ENCODE data around the gene DDX24.

DDX24 gene

DNA sequence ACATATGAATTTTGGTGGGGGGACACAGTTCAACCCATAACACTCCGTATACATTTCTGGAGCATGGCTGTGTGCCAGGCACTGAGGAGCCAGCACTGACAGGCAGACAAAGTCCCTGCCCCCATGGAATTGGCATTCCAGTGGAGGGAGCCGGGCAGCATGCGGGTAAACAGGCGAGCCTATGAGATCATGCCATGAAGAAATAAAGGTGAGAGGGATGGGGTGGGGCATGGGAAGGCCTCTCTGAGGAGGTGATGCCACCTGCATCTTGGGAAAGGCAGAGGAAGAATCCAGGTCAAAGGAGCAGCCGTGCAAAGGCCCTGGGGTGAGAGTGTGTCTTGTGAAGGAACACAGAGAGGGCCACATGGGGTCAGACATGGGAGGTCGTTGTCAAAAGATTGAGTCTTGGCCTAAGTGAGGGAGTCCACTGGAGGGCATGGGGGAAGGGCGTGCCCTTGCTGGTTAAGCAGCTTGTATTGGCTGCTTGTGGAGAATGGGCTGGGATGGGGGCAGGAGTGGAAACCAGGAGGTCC, 51.3 kb downstream of the DDX24 start:
- no peak for DNase-seq

DNA sequence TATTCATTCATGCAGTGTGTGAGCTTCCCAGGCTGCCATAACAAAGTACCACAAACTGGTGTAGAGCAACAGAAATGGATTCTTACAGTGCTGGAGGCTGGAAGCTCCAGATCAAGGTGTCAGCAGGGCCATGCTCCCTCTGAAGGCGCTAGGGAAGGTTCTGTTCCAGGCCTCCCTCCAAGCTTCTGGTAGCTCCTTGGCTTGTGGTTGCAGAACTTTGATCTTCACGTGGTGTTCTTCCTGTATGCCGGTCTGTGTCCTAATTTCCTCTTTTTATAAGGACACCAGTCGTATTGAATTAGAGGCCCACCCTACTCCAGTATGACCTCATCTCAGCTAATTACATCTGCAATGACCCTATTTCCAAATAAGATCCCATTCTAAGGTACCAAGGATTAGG, 51.7 kb downstream of the DDX24 start:
- DNase-seq, result no peak

DNA sequence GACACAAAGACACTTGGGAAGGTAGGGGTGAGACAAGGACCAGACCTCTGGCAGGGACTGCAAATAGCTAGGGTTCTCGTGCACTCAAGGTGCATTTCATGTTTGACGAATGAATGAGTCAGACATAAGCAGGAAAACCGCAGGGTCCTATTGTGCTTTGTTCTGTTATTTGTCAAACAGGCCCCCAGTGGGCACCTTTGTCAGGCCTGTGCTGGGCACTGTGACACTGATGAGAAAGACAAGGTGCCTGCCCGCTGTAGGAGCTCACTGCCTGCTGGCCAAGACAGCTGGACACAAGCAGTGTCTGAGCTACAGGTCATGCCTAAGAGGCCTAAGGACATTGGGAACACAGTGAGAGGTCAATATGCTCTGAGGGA, 52.6 kb downstream of the DDX24 start:
- no peak for DNase-seq

DNA sequence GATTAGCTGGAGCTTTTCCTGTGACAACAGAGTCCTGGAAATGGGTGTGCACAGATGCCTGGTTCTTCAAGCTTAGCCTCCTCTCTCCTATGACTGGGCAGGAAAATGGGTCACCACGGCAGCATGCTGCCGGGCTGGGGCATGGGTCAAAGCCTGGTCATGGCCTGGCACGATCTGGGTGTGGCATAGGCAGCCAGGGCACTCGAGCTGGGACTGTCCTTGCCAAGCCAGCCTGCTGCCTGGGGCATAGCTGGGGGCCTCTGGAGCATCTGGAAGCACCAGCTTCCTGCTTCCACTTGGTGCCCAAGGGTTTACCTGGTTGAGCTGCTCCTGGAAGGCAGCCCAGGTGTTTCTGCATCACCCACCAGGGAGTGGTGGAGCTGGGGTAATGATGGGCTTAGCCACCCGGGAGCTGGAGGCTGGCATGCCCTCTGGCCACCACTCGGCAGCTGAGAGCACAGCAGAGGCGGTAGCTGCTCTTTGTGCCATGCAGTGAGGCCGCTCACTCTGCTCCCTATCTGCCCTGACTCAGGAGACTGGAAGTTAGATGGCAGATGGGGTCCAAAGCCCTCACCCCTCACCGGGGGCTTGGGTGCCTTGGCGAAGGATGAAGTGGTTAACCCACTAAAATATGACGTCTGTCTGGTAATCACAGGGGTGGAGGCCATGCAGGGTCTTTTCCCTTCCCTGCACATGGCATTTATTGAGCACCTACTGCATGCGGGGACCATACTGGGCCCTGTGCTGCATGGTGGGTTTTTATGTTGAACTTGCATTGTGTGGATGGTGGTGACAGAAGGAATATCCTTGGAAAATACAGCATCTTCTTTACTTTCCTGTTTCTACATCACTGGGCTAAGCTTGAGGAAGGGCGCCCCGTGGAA, 53.2 kb downstream of the DDX24 start:
- DNase-seq, result no peak

DNA sequence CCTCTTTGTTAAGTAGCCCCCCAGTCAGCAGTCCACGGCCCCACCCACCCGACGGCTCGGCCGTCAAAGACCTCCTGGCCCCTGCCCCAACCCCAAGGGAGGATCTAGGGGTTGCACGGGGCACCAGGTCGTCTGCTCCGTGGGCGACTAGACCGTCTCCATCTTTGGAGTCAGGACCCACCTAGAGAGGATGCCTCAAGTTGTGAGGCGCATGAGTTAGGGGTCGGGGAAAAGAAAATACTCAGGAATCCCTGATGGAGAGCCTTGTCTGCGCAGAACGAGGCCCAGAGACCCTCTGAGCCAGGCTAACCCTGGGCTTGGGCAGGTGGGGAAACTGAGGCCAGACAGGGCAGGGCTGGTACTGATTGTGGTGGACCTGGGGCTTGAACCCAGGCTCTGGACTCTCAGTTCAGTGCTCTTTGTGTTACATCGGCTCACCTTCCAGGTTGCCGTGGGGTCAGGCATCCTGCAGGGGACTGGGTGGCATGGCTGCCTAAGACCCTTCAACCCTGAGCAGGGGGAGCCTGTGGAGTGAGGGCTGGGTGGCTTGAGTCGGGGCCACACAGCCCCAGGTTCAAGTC, 54.0 kb downstream of the DDX24 start:
- no peak for DNase-seq

DNA sequence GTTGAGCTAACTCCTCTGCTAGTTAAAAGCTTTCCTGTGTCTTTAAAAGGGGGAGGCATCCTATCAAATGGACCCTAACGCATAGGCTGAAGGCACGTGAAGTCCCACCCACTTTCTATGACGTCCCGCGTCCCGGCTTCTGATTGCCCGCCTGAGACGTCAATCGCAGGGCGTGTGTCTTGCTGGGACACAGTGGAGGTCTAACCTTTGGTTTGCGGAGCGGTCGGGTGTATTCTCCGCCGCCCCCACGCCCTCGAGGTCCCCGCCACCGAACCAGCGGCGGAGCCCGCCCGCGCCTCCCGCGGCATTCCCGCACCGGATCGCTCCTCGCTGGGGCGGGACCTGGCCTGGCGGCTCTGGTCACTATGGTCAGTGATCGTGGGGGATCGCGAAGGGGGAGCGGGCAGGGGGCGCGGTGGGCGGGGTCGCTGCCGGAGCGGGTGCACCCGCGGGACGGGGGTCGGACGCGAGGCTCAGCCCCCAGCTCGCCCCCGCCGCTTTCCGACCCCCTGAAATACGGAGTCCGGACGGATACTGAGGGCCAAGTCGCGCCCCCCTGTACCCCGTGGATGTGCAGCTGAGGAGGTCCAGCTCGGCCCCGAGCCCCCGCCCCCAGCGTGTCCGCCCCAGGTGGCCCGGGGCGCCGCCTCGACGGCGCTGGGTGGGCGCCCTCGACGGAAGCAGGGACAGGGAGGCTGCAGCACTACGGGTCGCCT, 54.7 kb downstream of the DDX24 start, which contains the start of gene OTUB2:
OTUB2 (plus strand) TSS at position 168 of the 716 bp plus-strand sequence; CDS start at position 366, 198 bp downstream.
- DNase-seq, result peak; percentile 95

DNA sequence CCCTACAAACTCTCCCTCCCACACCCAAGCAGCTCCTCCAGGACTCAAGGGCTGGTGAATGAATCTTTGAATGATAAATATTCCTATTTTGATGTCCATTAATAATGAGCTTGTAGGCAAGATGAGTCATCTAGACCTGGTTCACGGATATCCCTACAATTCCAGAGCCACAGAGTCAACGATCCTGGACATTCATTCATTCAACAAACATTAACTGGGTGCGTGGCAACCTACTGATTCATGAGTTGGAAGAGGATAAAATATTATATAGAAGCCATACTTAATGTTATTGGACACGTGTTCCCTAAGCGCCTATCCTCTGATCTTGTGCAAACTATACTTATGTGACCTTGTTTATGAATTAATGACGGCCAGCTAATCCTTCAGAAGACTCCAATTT, 55.3 kb downstream of the DDX24 start:
- DNase-seq, result no peak

DNA sequence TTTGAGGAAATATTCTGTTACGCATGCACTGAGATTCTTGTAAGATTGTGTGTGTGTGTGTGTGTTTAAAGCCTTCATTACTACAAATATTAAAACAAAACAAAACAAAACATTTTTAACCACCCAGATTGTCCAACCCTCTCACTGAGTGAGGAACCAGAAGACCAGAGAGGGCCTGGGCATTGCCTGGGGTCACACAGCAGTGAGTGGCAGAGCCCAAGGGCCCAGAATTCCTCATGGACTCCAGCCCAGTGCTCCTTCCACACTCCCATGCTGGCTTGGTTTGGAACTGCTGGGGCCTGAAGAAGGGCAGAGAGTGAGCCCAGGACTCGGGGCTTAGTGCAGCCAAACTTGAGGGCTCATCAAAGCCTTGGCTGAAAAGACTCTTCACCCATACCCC, 56.5 kb downstream of the DDX24 start:
- no peak for DNase-seq

DNA sequence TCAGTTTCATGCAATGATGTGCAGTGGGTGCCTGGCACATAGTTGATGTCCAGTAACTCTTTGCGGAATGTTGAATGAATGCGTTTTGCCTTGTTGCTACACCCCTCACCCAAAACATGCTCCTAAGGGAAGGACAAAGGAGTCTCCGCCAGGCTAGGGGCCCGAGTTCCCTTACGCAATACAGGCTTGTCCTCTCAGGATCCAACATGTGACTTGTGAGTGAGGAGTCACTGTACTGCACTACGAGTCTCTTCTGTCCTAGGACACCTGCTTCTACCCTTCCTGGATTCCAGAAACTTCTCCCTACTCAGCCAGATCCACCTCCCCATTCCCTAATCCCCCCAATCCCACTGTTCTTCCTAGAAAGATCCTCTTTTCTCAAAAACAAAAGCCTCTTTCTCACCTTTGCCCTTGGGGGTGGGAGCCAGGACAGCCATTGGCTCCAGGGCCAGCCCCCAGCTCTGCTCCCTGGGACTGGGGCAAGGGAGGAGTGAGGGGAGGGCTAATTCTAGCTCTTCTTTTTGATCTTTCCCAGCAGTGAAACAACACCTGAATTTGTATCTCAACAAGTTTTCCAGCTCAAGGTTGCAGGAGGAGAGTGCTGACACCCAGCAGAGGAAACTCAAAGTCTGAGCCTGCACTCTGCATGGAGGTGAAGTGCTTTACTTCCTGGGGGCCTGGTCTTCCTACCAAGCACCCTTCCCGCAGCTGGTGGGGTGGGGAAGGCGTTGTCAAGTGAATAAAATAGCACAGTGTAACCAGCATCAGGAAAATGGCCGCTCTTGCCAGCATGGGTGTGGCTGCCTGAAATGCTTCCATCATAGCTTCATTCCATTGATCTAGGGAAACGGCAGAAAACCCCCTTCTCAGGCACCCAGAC, 58.2 kb downstream of the DDX24 start:
- no peak for DNase-seq

DNA sequence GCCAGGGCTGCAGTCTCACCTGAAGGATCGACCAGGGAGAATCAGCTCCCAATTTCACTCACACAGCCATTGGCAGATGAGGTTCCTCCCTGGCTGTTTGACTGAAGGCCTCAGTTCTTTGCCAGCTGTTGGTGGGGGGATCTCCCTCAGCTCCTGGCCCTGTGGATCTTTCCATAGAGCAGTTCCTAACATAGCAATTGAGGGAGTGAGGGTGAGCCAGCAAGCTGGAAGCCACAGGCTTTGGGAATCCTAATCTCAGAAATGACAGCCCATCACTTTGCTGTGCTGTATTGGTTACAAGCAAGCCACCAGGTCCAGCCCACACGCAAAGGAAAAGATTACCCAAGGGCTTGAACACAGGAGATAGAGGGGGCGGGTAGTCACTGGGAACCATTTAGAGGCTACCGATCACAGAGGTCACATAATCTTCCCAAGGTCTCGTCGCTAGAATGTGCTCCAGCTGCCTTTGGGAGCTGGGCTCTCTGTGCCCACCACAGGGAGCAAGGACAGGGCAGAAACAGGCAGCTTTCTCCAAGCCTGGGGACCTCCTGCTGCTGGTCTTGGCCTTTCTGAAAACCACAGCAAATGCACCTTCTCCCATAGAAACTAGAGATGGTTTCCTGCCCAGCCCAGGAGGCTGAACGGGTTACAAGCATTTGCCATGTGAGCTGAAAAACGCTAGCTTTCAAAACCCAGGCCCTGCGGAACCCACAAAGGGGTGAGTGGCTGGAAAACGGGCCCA, 59.4 kb downstream of the DDX24 start:
- DNase-seq, result no peak

DNA sequence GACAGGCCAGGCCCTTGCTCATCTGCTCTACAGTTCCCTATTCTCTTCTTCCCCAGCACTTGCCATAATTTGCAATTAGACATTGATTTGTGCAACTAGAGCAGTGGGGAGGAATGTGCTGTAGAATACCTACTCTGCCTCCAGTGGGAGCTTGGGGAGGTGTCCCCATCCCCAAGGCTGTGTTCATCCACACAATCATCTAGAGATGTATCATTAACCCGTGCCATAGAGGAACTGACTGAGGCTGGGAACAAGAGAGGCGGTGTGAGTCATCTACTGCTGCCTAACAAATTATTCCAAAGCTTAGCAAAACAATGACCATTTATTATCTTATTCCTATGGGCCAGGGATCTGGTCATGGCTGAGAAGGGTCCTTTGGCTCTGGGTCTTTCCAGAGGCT, 60.0 kb downstream of the DDX24 start:
- no peak for DNase-seq

DNA sequence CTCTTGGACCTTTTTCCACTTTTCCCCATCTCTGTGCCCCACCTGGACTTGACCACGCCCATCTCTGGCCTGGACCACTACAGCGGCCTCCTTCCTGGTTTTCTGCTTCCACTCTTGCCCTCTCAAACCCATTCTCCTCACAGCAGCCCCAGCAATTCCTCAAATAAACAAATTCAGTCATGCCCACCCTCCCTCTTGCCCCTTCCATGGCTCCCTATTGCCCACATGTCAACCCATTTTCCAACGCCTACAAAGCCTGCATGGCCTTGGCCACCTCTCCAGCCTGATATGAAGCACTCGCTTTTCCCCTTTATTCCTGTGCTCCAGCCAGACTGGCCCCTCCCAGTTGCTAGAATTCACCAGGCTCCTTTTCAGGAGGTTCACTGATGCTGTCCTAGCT, 60.7 kb downstream of the DDX24 start:
- no peak for DNase-seq

DNA sequence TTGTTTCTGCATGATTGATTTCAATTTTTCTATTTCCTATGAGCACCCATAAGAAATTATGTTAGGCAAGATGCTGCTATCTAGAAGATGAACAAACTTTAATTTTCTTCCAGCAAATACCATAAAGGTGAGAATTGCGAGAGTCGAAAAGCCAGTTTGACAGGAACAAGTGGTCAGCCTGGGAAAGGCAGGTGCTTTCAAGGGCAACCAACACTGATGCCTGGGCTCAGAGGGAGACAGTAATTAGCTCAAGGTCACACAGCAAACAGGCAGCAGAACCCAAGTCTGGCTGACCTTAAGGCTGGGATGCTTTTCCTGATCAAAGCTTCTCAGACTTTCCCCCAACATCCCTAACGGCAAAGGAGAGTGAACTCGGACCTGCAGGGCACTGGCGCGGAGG, 61.7 kb downstream of the DDX24 start:
- DNase-seq, result no peak

DNA sequence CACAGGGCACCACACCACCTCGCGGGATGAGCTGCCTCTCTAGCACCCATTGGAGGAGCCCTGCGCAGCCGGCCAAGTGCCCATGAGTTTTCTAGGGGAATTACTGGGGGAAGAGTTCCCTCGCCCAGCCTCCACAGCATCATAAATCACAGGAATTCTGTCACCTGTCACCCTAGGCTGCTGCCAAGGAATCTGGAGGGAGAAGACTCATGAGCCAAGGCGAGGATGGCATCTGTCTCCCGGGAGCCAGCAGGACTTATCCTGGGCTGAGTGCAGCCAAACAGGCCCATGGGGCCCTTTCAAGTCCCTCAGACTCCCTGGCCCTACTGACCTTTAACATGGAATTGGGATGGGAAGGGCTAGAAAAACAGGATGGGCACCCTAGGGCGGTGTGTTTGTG, 62.7 kb downstream of the DDX24 start:
- DNase-seq, result no peak

DNA sequence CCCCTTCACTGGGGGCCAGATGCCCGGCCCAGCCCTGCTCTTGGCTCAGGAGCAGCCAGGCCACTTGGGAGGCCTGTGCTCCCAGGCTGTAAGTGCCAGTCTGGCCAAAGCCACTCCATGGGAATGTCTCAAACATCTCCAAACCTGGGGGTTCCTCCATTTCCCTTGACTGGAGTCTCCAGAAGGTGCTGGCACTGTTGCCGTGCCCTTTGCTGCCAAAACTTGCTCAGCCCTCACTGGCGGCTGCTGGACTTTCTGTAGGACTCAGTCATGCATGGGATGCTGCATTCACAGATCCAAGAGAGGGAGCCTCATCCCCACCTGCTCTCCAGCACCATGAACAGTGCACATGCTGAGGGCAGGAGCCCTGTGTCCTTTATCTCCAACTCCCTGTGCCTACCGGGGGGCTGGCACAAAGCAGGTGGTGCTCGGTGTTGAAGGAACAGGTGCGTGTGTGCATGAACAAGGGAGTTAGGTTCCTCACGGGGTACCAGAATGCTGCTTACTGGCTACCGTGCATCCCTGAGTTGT, 64.5 kb downstream of the DDX24 start:
- DNase-seq, result no peak

DNA sequence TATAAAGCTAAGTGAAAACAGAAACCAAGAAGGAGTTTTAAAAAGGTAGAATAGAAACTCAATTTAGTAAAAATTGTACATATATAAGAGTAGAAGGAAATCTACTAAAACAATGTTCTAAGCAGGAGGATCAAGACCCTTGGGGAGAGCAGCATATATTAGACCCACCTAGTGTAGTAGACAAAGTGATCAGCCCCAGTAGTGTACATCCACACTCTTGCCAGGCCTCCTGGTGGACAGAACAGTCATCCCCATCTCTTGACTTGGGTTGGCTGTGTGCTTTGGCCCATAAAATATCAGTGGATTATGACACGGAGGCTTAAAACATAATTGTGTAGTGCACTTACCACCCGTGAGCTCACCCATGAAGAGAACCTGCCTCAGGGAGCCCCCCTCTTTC, 65.8 kb downstream of the DDX24 start:
- DNase-seq, result no peak

DNA sequence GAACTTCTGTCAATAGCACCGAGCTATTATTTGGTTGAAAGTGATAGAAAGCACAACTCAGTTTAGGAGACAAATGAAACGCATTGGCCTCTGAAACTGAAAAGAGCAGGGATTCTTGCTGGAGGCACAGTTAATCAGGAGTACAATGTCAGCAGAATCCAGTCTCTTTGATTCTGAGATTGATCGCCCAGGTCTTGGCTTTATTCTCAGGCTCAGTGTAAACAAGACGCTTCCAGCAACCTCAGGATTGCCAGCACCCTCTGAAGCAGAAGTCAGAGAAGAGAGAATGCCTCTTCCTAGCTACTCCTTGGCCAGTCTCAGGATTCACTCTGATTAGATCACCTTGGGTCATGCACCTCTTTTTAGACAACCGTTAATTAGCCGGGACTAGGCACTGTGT, 66.6 kb downstream of the DDX24 start:
- no peak for DNase-seq

DNA sequence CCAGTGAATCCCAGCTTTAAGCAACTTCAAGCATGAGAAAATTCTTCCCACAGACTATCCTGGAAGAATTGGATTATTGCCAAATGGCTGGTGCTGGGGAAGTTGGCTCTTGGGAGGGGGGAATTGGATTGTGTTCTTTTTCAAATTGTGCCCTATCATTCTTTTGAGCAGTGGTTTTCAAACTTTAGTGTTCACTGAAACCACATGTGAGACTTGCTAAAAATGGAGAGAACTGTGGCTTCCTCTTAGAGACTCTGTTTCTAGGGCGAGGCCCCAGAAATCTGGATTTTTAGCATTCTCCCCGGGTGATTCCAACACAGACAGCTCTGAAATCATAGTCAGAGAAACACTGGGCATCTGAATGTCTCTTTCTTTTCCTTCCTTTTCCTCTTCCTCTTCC, 69.2 kb downstream of the DDX24 start:
- no peak for DNase-seq

DNA sequence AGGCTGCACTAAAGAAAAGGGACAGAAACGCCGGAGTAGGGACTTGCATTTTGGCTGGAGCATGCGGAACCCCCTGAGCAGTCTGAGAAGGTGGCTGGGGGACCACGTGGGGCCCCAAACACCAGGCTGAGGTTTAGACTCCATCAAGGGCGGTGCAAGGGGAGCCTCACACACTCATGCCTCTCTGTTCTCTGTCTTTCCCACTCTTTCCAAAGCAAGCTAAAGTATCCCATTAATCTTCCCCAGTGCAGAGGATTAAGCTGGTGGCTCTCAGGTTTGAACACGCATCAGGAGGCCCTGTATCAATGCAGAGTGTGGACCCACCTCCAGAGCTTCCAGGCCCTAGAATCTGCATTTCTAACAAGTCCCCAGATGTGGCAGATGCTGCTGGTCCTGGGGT, 70.4 kb downstream of the DDX24 start:
- no peak for DNase-seq

DNA sequence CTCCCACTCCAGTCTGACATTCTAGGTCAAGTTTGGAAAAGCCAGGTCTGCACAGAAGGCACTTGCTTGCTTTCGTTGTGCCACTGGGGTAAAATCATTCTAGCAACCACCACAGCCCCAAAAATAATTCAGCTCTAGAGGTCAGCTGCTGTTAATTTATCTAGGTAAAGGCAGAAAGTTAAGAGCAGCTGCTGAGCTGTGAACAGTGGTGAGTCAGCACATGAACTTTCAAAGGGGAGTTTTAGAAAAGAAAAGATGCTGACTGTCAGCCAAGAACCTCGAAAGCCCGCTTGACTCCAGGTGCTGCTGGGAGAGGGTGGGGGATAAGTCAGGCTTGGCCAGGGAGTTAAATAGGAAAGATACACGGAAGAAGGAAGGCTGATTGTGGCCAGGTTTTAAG, 71.2 kb downstream of the DDX24 start:
- DNase-seq, result no peak

DNA sequence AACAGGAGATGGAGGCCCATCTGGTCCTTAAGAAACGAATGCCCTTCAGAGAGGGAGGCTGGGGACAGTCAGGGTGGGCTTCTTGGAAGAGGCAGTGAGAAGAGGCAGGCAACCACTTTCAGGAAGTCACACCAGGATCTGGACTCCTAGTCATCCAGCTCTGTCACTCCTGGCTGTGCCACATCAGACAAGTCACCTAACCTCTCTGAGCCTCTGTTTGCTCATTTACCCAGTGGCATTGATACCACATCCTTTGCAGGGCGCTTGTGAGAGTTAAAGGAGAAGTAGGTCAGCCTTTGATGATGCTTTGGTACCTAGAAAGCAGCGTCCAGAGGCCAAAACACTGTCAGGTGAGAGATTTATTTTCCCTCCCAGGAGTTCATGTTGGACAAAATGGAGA, 72.8 kb downstream of the DDX24 start:
- DNase-seq, result no peak
